H1 (cell line): ENCODE data around the gene TOM1. TPM values are rescaled to one million over a fixed set of nuclear protein-coding genes. Genes with fewer than 3 reads are reported as not detected.

Experiments used
- CTCF ChIA-PET: fragments of 300-600 bp; sonication (Branson Sonifier 250); formaldehyde crosslinking; loops from one replicate; lab custom pipeline; 2021; ENCODE audit not compliant: partially characterized antibody; lab: Charles Lee
- POLR2A ChIA-PET: fragments of 300-600 bp; sonication (Branson Sonifier 250); formaldehyde crosslinking; loops from one replicate; lab custom pipeline; 2021; ENCODE audit warnings: inconsistent platforms; ENCODE audit not compliant: partially characterized antibody; lab: Charles Lee
- DNase-seq, 2 experiments: peaks; one replicate each; pipeline versions ENCODE4 v3.0.0 to v3.0.0-alpha.2; 2010 to 2022; ENCODE audit warnings: low spot score in 2 of 2, low read depth in 1 of 2, mixed read lengths in 1 of 2
- FAIRE-seq: peaks from 2 replicates; lab custom pipeline; 2011; peaks lifted over from hg19 to GRCh38; lab: Jason Lieb, UNC
- H2AFZ ChIP-seq: 2 replicates; pipeline ENCODE4 v1.8.1; 2012; ENCODE audit warnings: low read length, inconsistent platforms
- H2AK5ac ChIP-seq: 2 replicates; pipeline ENCODE4 v1.6.1; 2013; ENCODE audit warnings: low read depth, low read length
- H2BK120ac ChIP-seq: replicated peaks from 2 replicates; pipeline ENCODE3; 2013; ENCODE audit warnings: low read depth, low read length, inconsistent platforms
- H2BK12ac ChIP-seq: 2 replicates; pipeline ENCODE4 v1.6.1; 2013; ENCODE audit warnings: low read depth, low read length
- H2BK15ac ChIP-seq: 2 replicates; pipeline ENCODE4 v1.6.1; 2013; ENCODE audit warnings: low read length
- H2BK20ac ChIP-seq: 2 replicates; pipeline ENCODE4 v1.6.1; 2013; ENCODE audit warnings: low read length
- H2BK5ac ChIP-seq: 2 replicates; pipeline ENCODE4 v1.6.1; 2013; ENCODE audit warnings: low read depth, low read length
- H3K14ac ChIP-seq: 2 replicates; pipeline ENCODE4 v1.6.1; 2013; ENCODE audit warnings: inconsistent platforms; ENCODE audit not compliant: insufficient read length
- H3K18ac ChIP-seq: 2 replicates; pipeline ENCODE4 v1.6.1; 2013; ENCODE audit warnings: low read length; ENCODE audit errors: extremely low read depth
- H3K23ac ChIP-seq: 2 replicates; pipeline ENCODE4 v1.6.1; 2013; ENCODE audit warnings: inconsistent platforms; ENCODE audit not compliant: insufficient read length
- H3K23me2 ChIP-seq: 2 replicates; pipeline ENCODE4 v1.6.1; 2013; ENCODE audit warnings: low read depth, low read length
- H3K27ac ChIP-seq: 2 replicates; pipeline ENCODE4 v1.6.1; 2011; ENCODE audit warnings: low read depth, low read length, inconsistent platforms
- H3K27me3 ChIP-seq, 4 experiments: replicated peaks in 1 of 4; 1 replicate in 1 of 4; 2 replicates in 3 of 4; pipeline versions ENCODE4 v1.6.1 to v1.8.1; 2011 to 2013; ENCODE audit warnings: low read length in 3 of 4, mild to moderate bottlenecking in 3 of 4, inconsistent platforms in 2 of 4, mixed read lengths in 2 of 4, moderate library complexity in 1 of 4; ENCODE audit not compliant: control insufficient read depth in 3 of 4, insufficient read depth in 3 of 4; ENCODE audit errors: extremely low read depth in 1 of 4
- H3K36me3 ChIP-seq, 4 experiments: 2 replicates each; pipeline versions ENCODE4 v1.6.1 to v1.8.1; 2011 to 2013; ENCODE audit warnings: mild to moderate bottlenecking in 4 of 4, low read length in 3 of 4, moderate library complexity in 2 of 4, control low read depth in 1 of 4, inconsistent platforms in 1 of 4; ENCODE audit not compliant: insufficient read depth in 4 of 4, control insufficient read depth in 2 of 4
- H3K4ac ChIP-seq: replicated peaks from 2 replicates; pipeline ENCODE3; 2013; ENCODE audit warnings: low read length, low read depth, mixed read lengths, inconsistent platforms; ENCODE audit not compliant: insufficient read length
- H3K4me1 ChIP-seq, 4 experiments: replicated peaks in 1 of 4; 1 replicate in 1 of 4; 2 replicates in 3 of 4; pipeline versions ENCODE4 v1.6.1 to v1.8.1; 2011 to 2013; ENCODE audit warnings: low read length in 3 of 4, inconsistent platforms in 2 of 4, mixed read lengths in 1 of 4; ENCODE audit not compliant: insufficient read depth in 4 of 4, control insufficient read depth in 3 of 4
- H3K4me2 ChIP-seq, 2 experiments: 2 replicates each; pipeline versions ENCODE4 v1.6.1 to v1.8.1; 2011 to 2013; ENCODE audit warnings: low read depth in 2 of 2, low read length in 2 of 2, control low read depth in 1 of 2, inconsistent platforms in 1 of 2, mild to moderate bottlenecking in 1 of 2; ENCODE audit not compliant: insufficient read depth in 1 of 2
- H3K4me3 ChIP-seq, 4 experiments: fragments of 200-600, 300-600 bp in 1 of 4; sonication (generic), shearing (Covaris generic), sonication (Bioruptor Twin) in 1 of 4; 2 replicates each; pipeline versions ENCODE4 v1.5.1 to v1.8.1; 2011 to 2016; ENCODE audit warnings: low read length in 4 of 4, low read depth in 3 of 4, control low read depth in 2 of 4, inconsistent platforms in 2 of 4, mild to moderate bottlenecking in 2 of 4, mixed read lengths in 1 of 4, moderate library complexity in 1 of 4; ENCODE audit not compliant: insufficient read depth in 2 of 4; ENCODE audit errors: extremely low read depth in 1 of 4
- H3K56ac ChIP-seq: replicated peaks from 2 replicates; pipeline ENCODE3; 2013; ENCODE audit warnings: low read depth, mild to moderate bottlenecking, mixed read lengths, low read length, inconsistent platforms; ENCODE audit not compliant: insufficient read length
- H3K79me1 ChIP-seq: 2 replicates; pipeline ENCODE4 v1.6.1; 2013; ENCODE audit warnings: low read depth, low read length, control low read depth
- H3K79me2 ChIP-seq, 2 experiments: 2 replicates each; pipeline versions ENCODE4 v1.6.1 to v1.8.1; 2012 to 2013; ENCODE audit warnings: low read length in 2 of 2, mild to moderate bottlenecking in 2 of 2, inconsistent platforms in 1 of 2; ENCODE audit not compliant: insufficient read depth in 2 of 2, control insufficient read depth in 1 of 2
- H3K9ac ChIP-seq, 4 experiments: replicated peaks in 1 of 4; 1 replicate in 1 of 4; 2 replicates in 3 of 4; pipeline versions ENCODE4 v1.6.1 to v1.8.1; 2011 to 2013; ENCODE audit warnings: low read depth in 3 of 4, low read length in 3 of 4, control low read depth in 2 of 4, mild to moderate bottlenecking in 2 of 4, moderate library complexity in 2 of 4, inconsistent platforms in 1 of 4; ENCODE audit errors: extremely low read depth in 1 of 4
- H3K9me3 ChIP-seq, 2 experiments: 2 replicates each; pipeline versions ENCODE4 v1.6.1 to v1.8.1; 2012 to 2013; ENCODE audit warnings: mild to moderate bottlenecking in 2 of 2, moderate library complexity in 2 of 2, control low read depth in 1 of 2, inconsistent platforms in 1 of 2, low read depth in 1 of 2, low read length in 1 of 2, mixed read lengths in 1 of 2; ENCODE audit not compliant: insufficient read depth in 2 of 2
- H4K20me1 ChIP-seq, 2 experiments: replicated peaks in 1 of 2; 2 replicates each; pipeline versions ENCODE3 to v1.8.1; 2011 to 2013; ENCODE audit warnings: inconsistent platforms in 2 of 2, low read length in 2 of 2, mild to moderate bottlenecking in 1 of 2; ENCODE audit not compliant: insufficient read depth in 2 of 2, control insufficient read depth in 1 of 2
- H4K5ac ChIP-seq: 2 replicates; pipeline ENCODE4 v1.6.1; 2013; ENCODE audit warnings: low read length, low read depth, mixed read lengths, inconsistent platforms; ENCODE audit not compliant: insufficient read length
- H4K8ac ChIP-seq: 2 replicates; pipeline ENCODE4 v1.8.0; 2013; ENCODE audit warnings: mild to moderate bottlenecking, moderate library complexity, low read length, inconsistent platforms; ENCODE audit not compliant: insufficient read depth; ENCODE audit errors: extremely low read depth
- H4K91ac ChIP-seq: replicated peaks from 2 replicates; pipeline ENCODE3; 2013; ENCODE audit warnings: low read length, mixed read lengths, inconsistent platforms; ENCODE audit not compliant: insufficient read length
- CBX8 ChIP-seq: fragments of 300-800, 300-1000 bp; sonication (generic); IDR thresholded peaks from 2 replicates; pipeline ENCODE4 v1.7.1; 2016; ENCODE audit warnings: low read depth, low read length, borderline replicate concordance
- HDAC2 ChIP-seq, 2 experiments: fragments of 300-600 bp in 1 of 2; sonication (generic) in 1 of 2; IDR thresholded peaks; 2 replicates each; pipeline ENCODE4 v1.6.1; 2011 to 2012; ENCODE audit warnings: low read depth in 2 of 2, low read length in 2 of 2, mild to moderate bottlenecking in 2 of 2, moderate library complexity in 2 of 2, borderline replicate concordance in 1 of 2, inconsistent platforms in 1 of 2
- WGBS, 2 experiments: shearing (Covaris generic) in 1 of 2; methylation state at CpG; one replicate each; pipeline versions ENCODE4 v1.1.6 to v1.1.7; 2013 to 2015; ENCODE audit warnings: low lambda C conversion rate in 2 of 2, mixed read lengths in 2 of 2, inconsistent platforms in 1 of 2, low coverage in 1 of 2, missing lambda C conversion rate in 1 of 2; ENCODE audit not compliant: insufficient replicate concordance in 2 of 2, insufficient coverage in 1 of 2, insufficient read length in 1 of 2; ENCODE audit errors: extremely low coverage in 1 of 2, missing lambda C conversion rate in 1 of 2; 5-methylcytosine and 5-hydroxymethylcytosine counted together
- polyA plus RNA-seq, 7 experiments: library from polyadenylated mRNA; depleted of rRNA in 3 of 7; stranded (reverse) in 5 of 7; unstranded in 2 of 7; fragments of >200 nt in 5 of 7; fragments of 200-250 nt in 2 of 7; gene quantifications; 1 replicate in 5 of 7; 2 replicates in 1 of 7; 4 replicates in 1 of 7; pipeline versions ENCODE4 v1.2.1 to v1.2.3, GENCODE V29; 2011 to 2013; ENCODE audit warnings: missing spikeins in 2 of 7, mixed read lengths in 2 of 7
- total RNA-seq: library from RNA; stranded (reverse); fragmentation: NEBNext Ultra II Directional; extraction: Animal tissue kit (Norgen Biotek cat#: 25700); gene quantifications from 2 replicates; pipeline ENCODE4 v1.2.1, GENCODE V29; 2021

TOM1 gene
- total and polyA plus RNA-seq, 2 of the 8 experiments (the other 6 are each of a cell fraction or from before 2014, with no cell fraction given): 25.1 to 39.2 TPM

GRCh38 chr22:35253946-35254345 lies 45.7 kb upstream of the TOM1 start:
- no peak for DNase-seq
- Histone ChIP-seq H4K91ac (no peak overlapping the region), H3K36me3 (no peaks in the 10 kb centered on the region; a peak in 1 of 8 replicates), H2AK5ac (no peak overlapping the region), H3K9me3 (no peaks in the 10 kb centered on the region), H2BK5ac (no peak overlapping the region), H2BK15ac (no peak overlapping the region)
- POLR2A ChIA-PET: no interaction called here
- TF ChIP-seq CBX8: no peak
- no peak for TF ChIP-seq HDAC2 (IDR thresholded peaks at IDR 0.05; ENCODE audit: borderline replicate concordance in 1 of 2, low read depth in 2 of 2, low read length in 2 of 2)
- TF ChIP-seq, all 59 proteins: peak for 0
- Histone ChIP-seq H3K79me1 (no peaks in the 10 kb centered on the region), H3K4me1 (peaks cover 0 to 3% (median 1%) of the 10 kb centered on the region in 4 experiments; a peak in 3 of 7 replicates), H2BK20ac (no peak overlapping the region), H3K27ac (no peak overlapping the region), H3K56ac (no peak overlapping the region), H3K18ac (no peak overlapping the region), H3K4ac (no peak overlapping the region), H3K27me3 (no peaks in the 10 kb centered on the region; a peak in 1 of 7 replicates), H3K23me2 (peaks cover 8% of the 10 kb centered on the region; the same call in 1 of the 2 replicates), H4K5ac (no peak overlapping the region), H2BK12ac (no peak overlapping the region), H2AFZ (no peak overlapping the region), H3K14ac (no peak overlapping the region), H3K4me2 (no peak overlapping the region), H3K4me3 (no peak overlapping the region), H3K9ac (no peak overlapping the region), H4K8ac (no peak overlapping the region), H4K20me1 (no peaks in the 10 kb centered on the region), H3K23ac (no peak overlapping the region), H2BK120ac (no peak overlapping the region), H3K79me2 (peaks cover 0 to 16% of the 10 kb centered on the region in 2 experiments; a peak in 3 of 4 replicates)
- WGBS, 2 experiments: 79% methylated on average over 2 of the region's 2 CpGs; no CpG with 5 or more reads in 1 of the 2 experiments
- CTCF ChIA-PET: interaction anchor here (1.2 kb wide), 1 partner anchor 23 kb away, joined by 3 read pairs; no protein-coding TSS in a partner anchor
- FAIRE-seq: no peak
